GM19467 (cell line): ENCODE data around the gene JPH3.

ENCODE experiments used
- ATAC-seq: cut with Tn5 transposase; IDR thresholded peaks from one replicate; pipeline ENCODE4 v1.9.1; 2021; ENCODE audit warnings: mild to moderate bottlenecking, moderate library complexity; ENCODE audit not compliant: unreplicated experiment

JPH3 gene

GRCh38 chr16:87648698-87649487 is 46.6 kb downstream of the JPH3 start:
- ATAC-seq: no peak

GRCh38 chr16:87652386-87652785 is 50.1 kb downstream of the JPH3 start:
- no peak for ATAC-seq

GRCh38 chr16:87652799-87653198 is 50.5 kb downstream of the JPH3 start:
- no peak for ATAC-seq

- no peak for ATAC-seq
These were observed 50.9 kb downstream of the JPH3 start for GRCh38 chr16:87653234-87653633.

GRCh38 chr16:87654826-87655225 is 52.5 kb downstream of the JPH3 start:
- no peak for ATAC-seq

- ATAC-seq: no peak
These were observed 54.0 kb downstream of the JPH3 start for GRCh38 chr16:87656328-87656727.

- no peak for ATAC-seq
These were observed 55.4 kb downstream of the JPH3 start for GRCh38 chr16:87657621-87658192.

- ATAC-seq: no peak
These were observed 56.4 kb downstream of the JPH3 start for GRCh38 chr16:87658564-87659225.

GRCh38 chr16:87661561-87661960 is 59.3 kb downstream of the JPH3 start:
- ATAC-seq: no peak

- no peak for ATAC-seq
These were observed 60.2 kb downstream of the JPH3 start for GRCh38 chr16:87662254-87663204.

- no peak for ATAC-seq
These were observed 62.5 kb downstream of the JPH3 start for GRCh38 chr16:87664792-87665191.

- ATAC-seq: no peak
These were observed 62.9 kb downstream of the JPH3 start for GRCh38 chr16:87665193-87665592.

GRCh38 chr16:87666919-87667318 is 64.6 kb downstream of the JPH3 start:
- no peak for ATAC-seq

- no peak for ATAC-seq
These were observed 65.1 kb downstream of the JPH3 start for GRCh38 chr16:87667443-87667842.

- no peak for ATAC-seq
These were observed 65.6 kb downstream of the JPH3 start for GRCh38 chr16:87667946-87668345.

GRCh38 chr16:87669672-87670071 is 67.4 kb downstream of the JPH3 start:
- no peak for ATAC-seq

- no peak for ATAC-seq
These were observed 68.9 kb downstream of the JPH3 start for GRCh38 chr16:87671221-87671620.

- no peak for ATAC-seq
These were observed 69.5 kb downstream of the JPH3 start for GRCh38 chr16:87671715-87672270.

- no peak for ATAC-seq
These were observed 72.1 kb downstream of the JPH3 start for GRCh38 chr16:87674419-87674818.

- ATAC-seq: no peak
These were observed 72.9 kb downstream of the JPH3 start for GRCh38 chr16:87675111-87675719.
